HepG2 (cell line): ENCODE results near the gene SHISA6.

Experiments used
- MTA3 ChIP-seq: sonication (generic); formaldehyde crosslinking; IDR thresholded peaks from 2 replicates; pipeline ENCODE4 v1.4.0; 2020; ENCODE audit warnings: missing genetic modification reagents
- RAD21 ChIP-seq: fragments of 450-650 bp; formaldehyde crosslinking; IDR thresholded peaks from 2 replicates; pipeline ENCODE4 v1.5.0; 2020; ENCODE audit warnings: mild to moderate bottlenecking
- RNF2 ChIP-seq: fragments of 450-650 bp; conservative IDR thresholded peaks from 2 replicates; pipeline ENCODE4 v1.6.1; 2016; ENCODE audit warnings: low read depth
- SP1 ChIP-seq, 2 experiments: fragments of 450-650 bp in 1 of 2; sonication (generic) in 1 of 2; formaldehyde crosslinking in 1 of 2; IDR thresholded peaks; 2 replicates each; pipeline versions ENCODE4 v1.4.0 to v1.6.1; 2016 to 2020; ENCODE audit warnings: missing genetic modification reagents in 1 of 2
- ZNF724P ChIP-seq: sonication (generic); formaldehyde crosslinking; IDR thresholded peaks from 2 replicates; pipeline ENCODE4 v1.8.0; 2022; ENCODE audit warnings: missing genetic modification reagents, borderline replicate concordance

DNA sequence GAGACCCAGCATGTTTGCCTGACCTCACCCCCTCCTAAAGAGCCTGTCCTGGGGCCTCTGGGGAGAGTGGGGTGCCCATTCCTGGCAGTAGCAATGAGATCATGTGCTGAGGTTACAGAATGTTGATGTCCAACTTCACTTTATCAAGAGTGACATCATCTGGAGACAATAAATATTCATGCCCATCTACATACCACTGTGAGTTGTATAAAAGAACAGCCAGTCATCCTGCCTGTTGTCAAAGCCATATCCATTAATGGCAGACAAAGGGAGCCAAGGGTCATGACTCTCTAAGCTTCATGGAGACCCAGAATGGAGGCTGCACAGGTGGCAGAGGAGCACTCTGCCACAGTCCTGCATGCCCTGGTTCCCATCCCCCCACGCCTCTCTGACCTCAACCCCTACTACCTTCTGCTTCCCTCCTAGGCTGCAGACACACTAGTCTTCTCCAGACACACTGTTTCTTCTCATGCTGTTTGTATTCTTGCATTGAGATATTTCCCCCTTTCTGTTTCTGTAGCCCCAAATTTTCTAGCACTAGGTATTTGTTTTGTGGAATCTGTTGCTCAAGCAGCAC, 27.1 kb downstream of the SHISA6 start:
- no peak for TF ChIP-seq RNF2
- TF ChIP-seq ZNF724P (CRISPR knock-in tag): no peak
- TF ChIP-seq MTA3 (CRISPR knock-in tag): no peak
- TF ChIP-seq RAD21: no peak
- TF ChIP-seq SP1 (IDR thresholded peaks at IDR 0.05): no peak
- no peak for TF ChIP-seq SP1 (CRISPR knock-in tag; IDR thresholded peaks at IDR 0.05)
